Ishikawa (cell line): Measurements from ENCODE around the gene LRP1.

Source experiments
- CEBPB ChIP-seq: IDR thresholded peaks from 2 replicates; pipeline ENCODE4 v1.6.1; 2012
- CREB1 ChIP-seq: IDR thresholded peaks from 2 replicates; pipeline ENCODE4 v1.6.1; 2012; ENCODE audit warnings: low read depth
- EGR1 ChIP-seq: IDR thresholded peaks from 2 replicates; pipeline ENCODE4 v1.6.1; 2012
- EP300 ChIP-seq: IDR thresholded peaks from 2 replicates; pipeline ENCODE4 v1.6.1; 2012; ENCODE audit warnings: borderline replicate concordance
- FOXM1 ChIP-seq: IDR thresholded peaks from 2 replicates; pipeline ENCODE4 v1.6.1; 2012; ENCODE audit warnings: low read depth, borderline replicate concordance
- MAX ChIP-seq: IDR thresholded peaks from 2 replicates; pipeline ENCODE4 v1.6.1; 2012
- NFIC ChIP-seq: IDR thresholded peaks from 2 replicates; pipeline ENCODE4 v1.6.1; 2012
- RAD21 ChIP-seq: IDR thresholded peaks from 2 replicates; pipeline ENCODE4 v1.6.1; 2012; ENCODE audit warnings: low read depth
- REST ChIP-seq: IDR thresholded peaks from 2 replicates; pipeline ENCODE4 v1.6.1; 2012; ENCODE audit warnings: low read depth, mild to moderate bottlenecking
- TAF1 ChIP-seq: IDR thresholded peaks from 2 replicates; pipeline ENCODE4 v1.6.1; 2012; ENCODE audit warnings: low read depth, mild to moderate bottlenecking
- TCF12 ChIP-seq: IDR thresholded peaks from 2 replicates; pipeline ENCODE4 v1.6.1; 2012; ENCODE audit warnings: low read depth
- TEAD4 ChIP-seq: IDR thresholded peaks from 2 replicates; pipeline ENCODE4 v1.6.1; 2012
- USF1 ChIP-seq: IDR thresholded peaks from 2 replicates; pipeline ENCODE4 v1.6.1; 2012
- YY1 ChIP-seq: IDR thresholded peaks from 2 replicates; pipeline ENCODE4 v1.6.1; 2012; ENCODE audit warnings: low read depth
- ZBTB7A ChIP-seq: IDR thresholded peaks from 2 replicates; pipeline ENCODE4 v1.6.1; 2012; ENCODE audit warnings: low read depth

Gene LRP1

GRCh38 chr12:57201631-57202030 lies 73.3 kb downstream of the LRP1 start:
- TF ChIP-seq CREB1 (no peak), MAX (no peak), USF1 (no peak), TCF12 (no peak), TAF1 (no peak), YY1 (no peak)

GRCh38 chr12:57202321-57202720 lies 74.0 kb downstream of the LRP1 start:
- TF ChIP-seq FOXM1 (no peak), CEBPB (no peak), NFIC (no peak), EGR1 (no peak)

- TF ChIP-seq EGR1 = no peak
Observed at GRCh38 chr12:57203201-57203600, 74.9 kb downstream of the LRP1 start.

- no peak for TF ChIP-seq CREB1
- TF ChIP-seq MAX = no peak
- TF ChIP-seq TCF12 = no peak
- no peak for TF ChIP-seq REST
- TF ChIP-seq TEAD4 = no peak
- no peak for TF ChIP-seq FOXM1
- TF ChIP-seq ZBTB7A = no peak
- TF ChIP-seq TAF1 = no peak
Observed at GRCh38 chr12:57203791-57204190, 75.5 kb downstream of the LRP1 start.

GRCh38 chr12:57204454-57204853 lies 76.2 kb downstream of the LRP1 start:
- TF ChIP-seq TAF1 = no peak
- TF ChIP-seq USF1 = no peak
- TF ChIP-seq EGR1 = no peak
- TF ChIP-seq TCF12 = no peak
- no peak for TF ChIP-seq MAX
- no peak for TF ChIP-seq RAD21
- no peak for TF ChIP-seq YY1
- TF ChIP-seq ZBTB7A = no peak
- no peak for TF ChIP-seq REST
- TF ChIP-seq EP300 = no peak
- no peak for TF ChIP-seq CREB1
- no peak for TF ChIP-seq NFIC
- TF ChIP-seq CEBPB = no peak
- no peak for TF ChIP-seq TEAD4
- TF ChIP-seq FOXM1 = no peak

- TF ChIP-seq CEBPB (no peak), RAD21 (no peak), TEAD4 (no peak), ZBTB7A (no peak), TCF12 (no peak), YY1 (no peak), EGR1 (no peak), MAX (no peak), TAF1 (no peak), EP300 (no peak), USF1 (no peak)
Observed at GRCh38 chr12:57205186-57205585, 76.9 kb downstream of the LRP1 start.
